ENCODE results near the gene MAPKBP1.

Gene MAPKBP1

DNA sequence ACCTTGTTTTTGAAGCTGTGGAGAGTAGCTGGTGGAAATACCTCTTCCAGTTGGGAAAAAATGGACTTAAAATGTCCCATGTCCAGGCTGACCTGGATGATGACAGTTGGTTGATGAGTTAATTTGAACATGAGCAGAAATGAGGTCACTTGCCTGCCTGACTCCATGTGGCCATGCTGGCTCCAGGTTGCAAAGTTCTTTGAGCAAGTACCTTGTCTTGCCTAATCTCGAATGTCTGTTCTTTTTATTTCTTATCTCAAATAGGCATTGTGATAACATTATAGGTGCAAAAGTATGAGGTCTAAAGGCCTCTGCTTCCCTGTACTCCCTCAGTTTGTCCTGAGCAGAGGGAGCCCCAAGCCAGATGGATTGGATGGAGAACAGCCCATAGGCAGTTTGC is 9.0 kb downstream of the MAPKBP1 start:
- H3K4me3 ChIP-seq (ENCODE audit: low read depth, low read length) = no peak overlapping the region
- no peak for DNase-seq (ENCODE audit: low read depth)
- TF ChIP-seq, protein P1, sequence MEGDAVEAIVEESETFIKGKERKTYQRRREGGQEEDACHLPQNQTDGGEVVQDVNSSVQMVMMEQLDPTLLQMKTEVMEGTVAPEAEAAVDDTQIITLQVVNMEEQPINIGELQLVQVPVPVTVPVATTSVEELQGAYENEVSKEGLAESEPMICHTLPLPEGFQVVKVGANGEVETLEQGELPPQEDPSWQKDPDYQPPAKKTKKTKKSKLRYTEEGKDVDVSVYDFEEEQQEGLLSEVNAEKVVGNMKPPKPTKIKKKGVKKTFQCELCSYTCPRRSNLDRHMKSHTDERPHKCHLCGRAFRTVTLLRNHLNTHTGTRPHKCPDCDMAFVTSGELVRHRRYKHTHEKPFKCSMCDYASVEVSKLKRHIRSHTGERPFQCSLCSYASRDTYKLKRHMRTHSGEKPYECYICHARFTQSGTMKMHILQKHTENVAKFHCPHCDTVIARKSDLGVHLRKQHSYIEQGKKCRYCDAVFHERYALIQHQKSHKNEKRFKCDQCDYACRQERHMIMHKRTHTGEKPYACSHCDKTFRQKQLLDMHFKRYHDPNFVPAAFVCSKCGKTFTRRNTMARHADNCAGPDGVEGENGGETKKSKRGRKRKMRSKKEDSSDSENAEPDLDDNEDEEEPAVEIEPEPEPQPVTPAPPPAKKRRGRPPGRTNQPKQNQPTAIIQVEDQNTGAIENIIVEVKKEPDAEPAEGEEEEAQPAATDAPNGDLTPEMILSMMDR (IDR thresholded peaks at IDR 0.05; ENCODE audit: control insufficient read depth, extremely low read depth, insufficient read depth) = no peak

- no peak overlapping the region for H3K4me3 ChIP-seq (ENCODE audit: low read depth, low read length)
- DNase-seq (ENCODE audit: low read depth) = no peak
- TF ChIP-seq, protein P1 (IDR thresholded peaks at IDR 0.05; ENCODE audit: control insufficient read depth, extremely low read depth, insufficient read depth) = no peak
Observed at GRCh38 chr15:41788262-41788661, 14.0 kb downstream of the MAPKBP1 start.

DNA sequence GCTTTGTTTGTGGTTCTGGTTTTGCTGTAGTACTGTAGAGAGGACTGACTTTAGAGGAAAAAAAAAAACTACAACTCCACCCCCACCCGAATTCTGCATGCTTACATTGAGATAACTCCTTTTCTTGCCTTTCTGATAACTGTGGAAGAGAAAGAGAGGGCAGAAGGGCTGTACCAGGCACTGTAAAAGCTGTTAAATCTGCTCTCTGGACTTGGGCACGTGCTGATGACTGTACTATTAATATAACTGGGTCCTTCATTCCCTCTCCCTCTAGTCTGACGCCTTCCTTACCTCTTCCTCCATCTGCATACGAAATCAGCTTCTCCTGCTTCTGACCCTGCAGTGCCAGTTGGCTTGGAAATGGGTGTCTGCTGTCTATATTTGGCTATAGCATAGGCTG is 15.0 kb downstream of the MAPKBP1 start:
- no peak overlapping the region for H3K4me3 ChIP-seq (ENCODE audit: low read depth, low read length)
- no peak for DNase-seq (ENCODE audit: low read depth)
- TF ChIP-seq, protein P1 (IDR thresholded peaks at IDR 0.05; ENCODE audit: control insufficient read depth, extremely low read depth, insufficient read depth) = no peak

DNA sequence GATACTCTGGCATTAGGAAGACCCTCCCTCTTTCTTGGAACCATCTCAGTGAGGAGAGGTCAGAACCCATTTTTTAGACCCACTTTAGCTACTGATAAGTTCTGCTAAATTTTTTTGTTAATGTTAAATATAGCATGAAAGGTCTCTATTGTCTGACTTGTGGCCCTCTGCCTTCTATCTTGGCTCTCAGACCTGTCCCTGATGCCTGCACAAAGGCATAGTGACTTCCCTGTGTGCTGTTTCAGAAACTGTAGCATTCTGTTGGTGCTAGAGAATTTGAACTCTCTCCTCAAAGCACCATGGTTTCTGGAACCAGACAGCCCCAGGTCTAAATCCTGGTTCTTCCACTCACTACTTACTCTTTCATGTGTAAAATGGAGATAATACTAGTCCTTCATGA is 15.4 kb downstream of the MAPKBP1 start:
- no peak for DNase-seq (ENCODE audit: low read depth)
- H3K4me3 ChIP-seq (ENCODE audit: low read depth, low read length) = no peak overlapping the region
- TF ChIP-seq, protein P1 (IDR thresholded peaks at IDR 0.05; ENCODE audit: control insufficient read depth, extremely low read depth, insufficient read depth) = no peak

DNA sequence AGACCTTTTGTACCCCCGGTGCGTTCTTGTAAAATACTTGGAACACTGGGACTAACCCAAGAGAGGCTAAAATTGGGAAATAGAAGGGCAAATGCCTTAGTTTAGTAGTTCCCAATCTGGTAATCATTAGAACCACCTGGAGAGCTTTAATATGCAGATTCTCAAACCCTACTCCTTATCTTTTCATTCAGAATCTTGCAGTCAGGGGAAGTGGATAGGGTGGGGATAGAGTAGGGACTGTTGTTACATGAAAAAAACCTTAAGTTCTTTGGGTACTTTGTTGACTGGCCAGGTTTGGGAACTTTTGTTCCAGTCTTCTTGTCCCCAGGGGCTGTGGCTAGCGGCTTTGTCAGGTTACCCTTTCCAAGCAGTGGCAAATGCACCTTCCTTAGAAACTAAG is 15.9 kb downstream of the MAPKBP1 start:
- TF ChIP-seq, protein P1 (IDR thresholded peaks at IDR 0.05; ENCODE audit: control insufficient read depth, extremely low read depth, insufficient read depth) = no peak
- DNase-seq (ENCODE audit: low read depth) = no peak
- no peak overlapping the region for H3K4me3 ChIP-seq (ENCODE audit: low read depth, low read length)

DNA sequence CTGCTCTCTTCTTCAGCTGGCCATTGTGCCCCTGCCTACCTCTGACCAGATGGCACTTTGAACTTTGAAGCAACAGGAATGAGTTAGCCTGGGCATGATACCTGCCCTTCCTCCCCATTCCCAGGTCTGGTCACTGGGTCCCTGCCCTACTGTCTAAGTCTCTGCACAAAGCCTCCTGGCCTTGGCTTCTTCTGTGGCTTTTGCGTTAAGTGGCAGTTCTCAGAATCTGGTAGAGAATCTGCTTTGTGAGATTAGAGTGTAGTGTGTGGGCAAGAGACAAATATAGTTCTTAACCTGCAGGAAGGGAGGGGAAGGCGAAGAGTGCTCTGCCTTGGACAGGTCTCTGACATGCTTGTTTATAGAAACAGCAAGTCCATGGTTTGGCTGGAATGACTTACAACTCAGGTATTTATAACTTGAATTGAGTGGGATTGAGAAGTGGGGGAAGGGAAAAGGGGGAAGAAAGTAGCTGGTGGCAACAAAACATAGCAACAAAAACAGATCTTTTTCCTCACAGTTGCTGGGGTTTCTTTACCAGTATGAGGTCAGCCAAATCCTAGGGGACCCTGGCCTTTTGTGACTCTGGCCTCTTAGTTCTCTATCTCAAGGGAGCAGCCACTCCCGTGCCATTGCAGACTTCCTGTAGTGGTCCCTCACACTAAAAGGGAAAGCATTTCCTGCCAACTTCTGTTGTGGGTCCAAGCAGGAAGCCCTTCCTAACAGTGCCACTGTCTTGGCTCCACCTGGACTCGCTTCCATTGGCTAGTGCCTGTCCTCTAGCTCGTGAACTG is 16.7 kb downstream of the MAPKBP1 start:
- DNase-seq (ENCODE audit: low read depth) = no peak
- no peak overlapping the region for H3K4me3 ChIP-seq (ENCODE audit: low read depth, low read length)

More for the DNA sequence above, 16.7 kb downstream of the MAPKBP1 start:
- TF ChIP-seq, protein P1 (IDR thresholded peaks at IDR 0.05; ENCODE audit: control insufficient read depth, extremely low read depth, insufficient read depth) = no peak

All from LNCaP clone FGC (cell line).